GM12878 (cell line): ENCODE results near the gene PRKCE. TPM values are rescaled to one million over a fixed set of nuclear protein-coding genes. Genes with fewer than 3 reads are reported as not detected.

ENCODE experiments used
- ATAC-seq: fragments of 200-7000 bp; cut with Tn5 transposase; 3 replicates; pipeline ENCODE4 v1.9.1; 2020; ENCODE audit warnings: mild to moderate bottlenecking, moderate library complexity
- BruUV-seq: library from RNA; stranded (reverse); fragments of 400-500 nt; replicated peaks from 2 replicates; lab custom pipeline; 2021; lab: Mats Ljungman, UMichigan
- CTCF ChIA-PET: fragments of 300-600 bp; sonication (Branson Sonifier 250); formaldehyde crosslinking; extraction: SDS; loops from one replicate; lab custom pipeline; 2021; ENCODE audit warnings: inconsistent platforms; lab: Yijun Ruan, JAX
- POLR2A ChIA-PET: fragments of 350-600 bp; formaldehyde crosslinking; extraction: SDS; loops from one replicate; lab custom pipeline; 2021; ENCODE audit warnings: inconsistent platforms; lab: Charles Lee
- RAD21 ChIA-PET: fragments of 300-600 bp; sonication (Branson Sonifier 250); formaldehyde crosslinking; loops from one replicate; lab custom pipeline; 2023; ENCODE audit warnings: antibody characterized with exemption; ENCODE audit not compliant: unreplicated experiment; lab: Charles Lee
- SMC1A ChIA-PET: fragments of 300-600 bp; sonication (Branson Sonifier 250); formaldehyde crosslinking; loops from one replicate; lab custom pipeline; 2023; ENCODE audit not compliant: unreplicated experiment, uncharacterized antibody; lab: Charles Lee
- DNase-seq: peaks from one replicate; pipeline ENCODE4 v3.0.0-alpha.2; 2011; ENCODE audit warnings: low read depth, low spot score
- FAIRE-seq: peaks from 3 replicates; lab custom pipeline; 2011; peaks lifted over from hg19 to GRCh38; lab: Jason Lieb, UNC
- H2AFZ ChIP-seq: 2 replicates; pipeline ENCODE4 v1.6.0; 2011; ENCODE audit warnings: low read depth, low read length, control low read depth; ENCODE audit not compliant: control insufficient read depth
- H3K27ac ChIP-seq: 2 replicates; pipeline ENCODE4 v1.5.1; 2011; ENCODE audit warnings: control low read depth; ENCODE audit not compliant: control insufficient read depth, insufficient read depth
- H3K27me3 ChIP-seq, 2 experiments: replicated peaks in 1 of 2; 2 replicates each; pipeline versions ENCODE4 v1.6.0 to v1.6.1; 2011; ENCODE audit warnings: low read length in 1 of 2; ENCODE audit not compliant: control insufficient read depth in 2 of 2, insufficient read depth in 2 of 2
- H3K36me3 ChIP-seq, 2 experiments: 2 replicates each; pipeline ENCODE4 v1.5.1; 2011; ENCODE audit warnings: low read length in 1 of 2; ENCODE audit not compliant: control insufficient read depth in 2 of 2, insufficient read depth in 2 of 2
- H3K4me1 ChIP-seq: 2 replicates; pipeline ENCODE4 v1.6.1; 2011; ENCODE audit warnings: mild to moderate bottlenecking, low read length, moderate library complexity, mixed read lengths; ENCODE audit not compliant: control insufficient read depth, insufficient read depth
- H3K4me2 ChIP-seq: 2 replicates; pipeline ENCODE4 v1.6.0; 2011; ENCODE audit warnings: control low read depth; ENCODE audit not compliant: control insufficient read depth, insufficient read depth
- H3K4me3 ChIP-seq: fragments of 200-600 bp; sonication (generic); 2 replicates; pipeline ENCODE4 v1.5.1; 2016
- H3K79me2 ChIP-seq: 2 replicates; pipeline ENCODE4 v1.6.0; 2011; ENCODE audit warnings: low read length; ENCODE audit not compliant: control insufficient read depth, insufficient read depth
- H3K9ac ChIP-seq: 2 replicates; pipeline ENCODE4 v1.8.0; 2011; ENCODE audit warnings: low read length, control low read depth, mixed read lengths; ENCODE audit not compliant: control insufficient read depth, insufficient read depth
- H3K9me3 ChIP-seq: replicated peaks from 3 replicates; pipeline ENCODE4 v1.5.1; 2011; ENCODE audit warnings: mild to moderate bottlenecking, low read length; ENCODE audit not compliant: control insufficient read depth, insufficient read depth
- H4K20me1 ChIP-seq: 2 replicates; pipeline ENCODE4 v1.6.0; 2011; ENCODE audit not compliant: control insufficient read depth, insufficient read depth
- BCL11A ChIP-seq: IDR thresholded peaks from 2 replicates; pipeline ENCODE4 v1.6.1; 2011; ENCODE audit warnings: low read depth, low read length
- BMI1 ChIP-seq: fragments of 450-650 bp; IDR thresholded peaks from 2 replicates; pipeline ENCODE4 v1.6.1; 2016; ENCODE audit warnings: mild to moderate bottlenecking, moderate library complexity, borderline replicate concordance
- CEBPB ChIP-seq, 2 experiments: fragments of 150-350 bp in 1 of 2; IDR thresholded peaks; 2 replicates each; pipeline ENCODE4 v1.6.1; 2012 to 2014; ENCODE audit warnings: low read depth in 2 of 2, low read length in 2 of 2, borderline replicate concordance in 1 of 2, inconsistent platforms in 1 of 2
- CHD4 ChIP-seq: fragments of 200-600 bp; sonication (generic); IDR thresholded peaks from 2 replicates; pipeline ENCODE4 v1.6.1; 2016; ENCODE audit warnings: mild to moderate bottlenecking
- CREB1 ChIP-seq: IDR thresholded peaks from 2 replicates; pipeline ENCODE4 v1.6.1; 2012; ENCODE audit warnings: low read depth, mild to moderate bottlenecking, inconsistent platforms
- CREM ChIP-seq: IDR thresholded peaks from 2 replicates; pipeline ENCODE4 v1.6.1; 2014; ENCODE audit warnings: antibody characterized with exemption, low read depth
- JUND ChIP-seq: IDR thresholded peaks from 2 replicates; pipeline ENCODE4 v1.6.1; 2012; ENCODE audit warnings: low read depth, mild to moderate bottlenecking, low read length, improper control_type of control experiment, moderate library complexity
- NR2F1 ChIP-seq: fragments of 450-650 bp; conservative IDR thresholded peaks from 2 replicates; pipeline ENCODE4 v1.6.1; 2017; ENCODE audit warnings: mild to moderate bottlenecking
- SREBF1 ChIP-seq: IDR thresholded peaks from 2 replicates; pipeline ENCODE4 v1.6.1; 2012; ENCODE audit warnings: mild to moderate bottlenecking, low read length
- SRF ChIP-seq, 2 experiments: IDR thresholded peaks; 2 replicates each; pipeline ENCODE4 v1.6.1; 2011; ENCODE audit warnings: low read depth in 2 of 2, low read length in 2 of 2, mild to moderate bottlenecking in 1 of 2, moderate library complexity in 1 of 2
- STAT1 ChIP-seq: fragments of 450-650 bp; conservative IDR thresholded peaks from 2 replicates; pipeline ENCODE4 v1.6.1; 2014; ENCODE audit warnings: antibody characterized with exemption, mild to moderate bottlenecking
- YBX1 ChIP-seq: fragments of 450-650 bp; IDR thresholded peaks from 2 replicates; pipeline ENCODE4 v1.6.1; 2016; ENCODE audit warnings: antibody characterized with exemption
- WGBS: methylation state at CpG from one replicate; pipeline ENCODE4 v1.1.6; 2016; ENCODE audit warnings: low lambda C conversion rate; ENCODE audit not compliant: insufficient replicate concordance, insufficient coverage; ENCODE audit errors: missing lambda C conversion rate; 5-methylcytosine and 5-hydroxymethylcytosine counted together
- in situ Hi-C: fragments of 300-500 bp; cut with MboI; formaldehyde crosslinking; loops from 9 replicates; pipeline ENCODE4 v1.14.3; 2018; ENCODE audit warnings: mixed read lengths
- intact Hi-C: fragments of 100-400 bp; cut with micrococcal nuclease; formaldehyde crosslinking; loops from one replicate; pipeline ENCODE4 v1.14.2; 2022; ENCODE audit not compliant: unreplicated experiment
- polyA plus RNA-seq, 11 experiments: library from polyadenylated mRNA; depleted of rRNA in 4 of 11; unstranded in 6 of 11; stranded (reverse) in 5 of 11; fragments of >200 nt; fragmentation: Nextera tagmentation in 4 of 11; fragmentation: Illumina TruSeq in 1 of 11; extraction: Ambion mirVana in 4 of 11; extraction: Trizol in 1 of 11; gene quantifications; 1 replicate in 1 of 11; 2 replicates in 10 of 11; pipeline versions ENCODE4 v1.2.1 to v1.2.3, GENCODE V29; 2011 to 2016; ENCODE audit warnings: inconsistent platforms in 2 of 11, missing spikeins in 2 of 11, low read depth in 1 of 11
- total RNA-seq, 4 experiments: library from RNA; depleted of rRNA in 3 of 4; stranded (reverse); fragments of >200 nt in 3 of 4; fragmentation: Illumina TruSeq in 1 of 4; extraction: Trizol in 1 of 4; gene quantifications; 2 replicates each; pipeline versions ENCODE4 v1.2.1 to v1.2.3, GENCODE V29; 2013 to 2021
- TF ChIP-seq, protein P1 (sequence below): fragments of 450-650 bp; IDR thresholded peaks from 2 replicates; pipeline ENCODE4 v1.6.1; 2017; ENCODE audit warnings: mild to moderate bottlenecking, moderate library complexity
- TF ChIP-seq, protein P2 (sequence below): fragments of 450-650 bp; IDR thresholded peaks from 2 replicates; pipeline ENCODE4 v1.6.1; 2016; ENCODE audit warnings: mild to moderate bottlenecking

PRKCE gene
- total and polyA plus RNA-seq, 10 of the 15 experiments (the other 5 are each of a cell fraction or from before 2014, with no cell fraction given): 2.6 to 28.2 (median 11.3) TPM

DNA sequence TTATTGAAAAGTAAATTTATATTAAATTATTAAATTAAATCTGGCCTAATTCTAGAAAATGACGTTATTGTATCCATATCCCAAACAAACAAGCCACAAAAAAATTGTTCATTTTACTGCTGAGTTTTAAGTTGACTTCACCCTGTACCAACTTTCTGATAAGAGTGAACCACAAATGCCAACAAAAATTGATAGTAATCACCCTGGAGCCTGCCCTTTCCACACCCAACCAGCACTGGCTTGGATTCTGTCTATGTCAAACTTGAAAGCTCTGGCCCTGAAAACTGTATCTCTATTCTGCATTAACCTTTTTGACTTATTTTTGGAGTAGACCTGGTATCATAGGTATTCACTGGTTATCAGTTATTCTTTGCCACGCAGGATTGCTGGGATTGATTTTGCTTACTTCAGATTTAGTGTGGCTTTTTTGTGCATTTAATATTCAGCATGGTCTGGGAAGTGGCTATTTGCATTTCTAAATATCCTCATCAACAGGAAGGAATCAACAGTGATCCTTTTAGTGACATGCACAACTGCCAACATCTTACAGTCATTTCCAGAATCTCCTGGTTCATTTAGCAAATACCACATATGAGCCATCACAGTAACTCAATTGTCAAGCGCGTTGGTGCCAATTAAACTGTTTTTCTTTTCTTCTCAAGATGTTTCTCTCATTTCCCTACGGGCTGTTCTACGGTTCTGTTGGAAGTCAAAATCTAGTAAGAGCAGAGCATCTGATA lies 29.0 kb upstream of the PRKCE start:
- ChIA-PET SMC1A (no interaction called here), RAD21 (no interaction called here), POLR2A (no interaction called here), CTCF (no interaction called here)
- Histone ChIP-seq H3K9ac (no peak overlapping the region), H3K27ac (no peak overlapping the region), H2AFZ (no peak overlapping the region), H3K4me1 (no peaks in the 10 kb centered on the region), H4K20me1 (no peaks in the 10 kb centered on the region), H3K4me2 (no peak overlapping the region), H3K4me3 (no peak overlapping the region), H3K79me2 (no peaks in the 10 kb centered on the region), H3K36me3 (no peaks in the 10 kb centered on the region), H3K27me3 (peaks cover 0 to 3% of the 10 kb centered on the region in 2 experiments; a peak in 1 of 4 replicates), H3K9me3 (no peaks in the 10 kb centered on the region)
- 26% methylated on average over 6 of the region's 6 CpGs for WGBS
- BruUV-seq: no TSS peak
- DNase-seq: no peak
- intact Hi-C loops: no loop called here
- TF ChIP-seq SREBF1 (no peak), YBX1 (no peak), CEBPB (IDR thresholded peaks at IDR 0.05; ENCODE audit: borderline replicate concordance in 1 of 2, low read depth in 2 of 2, low read length in 2 of 2) (no peak), BCL11A (0 out of 2 replicates have a peak, but pooled peaks have one; percentile 27)
- in situ Hi-C loops: no loop called here
- peak; percentile 47; the same call in 2 of the 3 replicates for ATAC-seq
- FAIRE-seq: no peak

DNA sequence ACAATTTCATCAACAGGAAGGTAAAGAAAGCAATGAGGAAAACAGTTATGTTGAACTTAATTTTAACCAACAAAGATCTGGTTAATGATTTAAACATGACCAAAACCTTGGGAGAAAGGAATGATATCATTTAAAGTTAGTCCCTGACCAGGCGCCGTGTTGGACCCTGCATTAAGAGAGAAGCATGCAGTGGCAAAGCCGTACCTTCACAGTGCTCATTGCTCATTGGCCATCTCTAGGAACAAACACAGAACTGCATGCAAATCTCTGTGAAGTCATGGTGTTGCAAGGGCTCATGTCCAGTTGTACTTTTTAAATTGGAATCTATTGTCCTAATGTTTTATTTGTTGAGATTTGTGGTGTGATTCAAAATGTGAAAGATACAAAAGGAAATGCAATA lies 28.4 kb upstream of the PRKCE start:
- SMC1A ChIA-PET: no interaction called here
- H3K4me2 ChIP-seq: no peak overlapping the region
- ATAC-seq (peak; percentile 54), FAIRE-seq (no peak), DNase-seq (no peak)
- BruUV-seq: no TSS peak
- no peaks in the 10 kb centered on the region for H3K79me2 ChIP-seq
- H3K27ac ChIP-seq: no peak overlapping the region
- intact Hi-C loops (no loop called here), in situ Hi-C loops (no loop called here)
- CTCF ChIA-PET: no interaction called here
- no peaks in the 10 kb centered on the region for H3K9me3 ChIP-seq
- no peaks in the 10 kb centered on the region for H4K20me1 ChIP-seq
- RAD21 ChIA-PET: no interaction called here
- 73% methylated on average over 3 of the region's 3 CpGs for WGBS
- POLR2A ChIA-PET: no interaction called here
- no peak overlapping the region for H3K4me3 ChIP-seq
- no peaks in the 10 kb centered on the region for H3K4me1 ChIP-seq
- H3K9ac ChIP-seq: no peak overlapping the region
- no peak overlapping the region for H2AFZ ChIP-seq
- H3K36me3 ChIP-seq: no peaks in the 10 kb centered on the region
- peaks cover 0 to 3% of the 10 kb centered on the region in 2 experiments; a peak in 1 of 4 replicates for H3K27me3 ChIP-seq
- TF ChIP-seq, protein P1, sequence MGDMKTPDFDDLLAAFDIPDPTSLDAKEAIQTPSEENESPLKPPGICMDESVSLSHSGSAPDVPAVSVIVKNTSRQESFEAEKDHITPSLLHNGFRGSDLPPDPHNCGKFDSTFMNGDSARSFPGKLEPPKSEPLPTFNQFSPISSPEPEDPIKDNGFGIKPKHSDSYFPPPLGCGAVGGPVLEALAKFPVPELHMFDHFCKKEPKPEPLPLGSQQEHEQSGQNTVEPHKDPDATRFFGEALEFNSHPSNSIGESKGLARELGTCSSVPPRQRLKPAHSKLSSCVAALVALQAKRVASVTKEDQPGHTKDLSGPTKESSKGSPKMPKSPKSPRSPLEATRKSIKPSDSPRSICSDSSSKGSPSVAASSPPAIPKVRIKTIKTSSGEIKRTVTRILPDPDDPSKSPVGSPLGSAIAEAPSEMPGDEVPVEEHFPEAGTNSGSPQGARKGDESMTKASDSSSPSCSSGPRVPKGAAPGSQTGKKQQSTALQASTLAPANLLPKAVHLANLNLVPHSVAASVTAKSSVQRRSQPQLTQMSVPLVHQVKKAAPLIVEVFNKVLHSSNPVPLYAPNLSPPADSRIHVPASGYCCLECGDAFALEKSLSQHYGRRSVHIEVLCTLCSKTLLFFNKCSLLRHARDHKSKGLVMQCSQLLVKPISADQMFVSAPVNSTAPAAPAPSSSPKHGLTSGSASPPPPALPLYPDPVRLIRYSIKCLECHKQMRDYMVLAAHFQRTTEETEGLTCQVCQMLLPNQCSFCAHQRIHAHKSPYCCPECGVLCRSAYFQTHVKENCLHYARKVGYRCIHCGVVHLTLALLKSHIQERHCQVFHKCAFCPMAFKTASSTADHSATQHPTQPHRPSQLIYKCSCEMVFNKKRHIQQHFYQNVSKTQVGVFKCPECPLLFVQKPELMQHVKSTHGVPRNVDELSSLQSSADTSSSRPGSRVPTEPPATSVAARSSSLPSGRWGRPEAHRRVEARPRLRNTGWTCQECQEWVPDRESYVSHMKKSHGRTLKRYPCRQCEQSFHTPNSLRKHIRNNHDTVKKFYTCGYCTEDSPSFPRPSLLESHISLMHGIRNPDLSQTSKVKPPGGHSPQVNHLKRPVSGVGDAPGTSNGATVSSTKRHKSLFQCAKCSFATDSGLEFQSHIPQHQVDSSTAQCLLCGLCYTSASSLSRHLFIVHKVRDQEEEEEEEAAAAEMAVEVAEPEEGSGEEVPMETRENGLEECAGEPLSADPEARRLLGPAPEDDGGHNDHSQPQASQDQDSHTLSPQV: no peak
- TF ChIP-seq CREM (no peak), NR2F1 (no peak), JUND (no peak), CHD4 (no peak), SRF (IDR thresholded peaks at IDR 0.05; ENCODE audit: low read depth in 2 of 2, low read length in 2 of 2) (no peak), STAT1 (no peak), CREB1 (no peak), BMI1 (no peak)
- TF ChIP-seq, protein P2, sequence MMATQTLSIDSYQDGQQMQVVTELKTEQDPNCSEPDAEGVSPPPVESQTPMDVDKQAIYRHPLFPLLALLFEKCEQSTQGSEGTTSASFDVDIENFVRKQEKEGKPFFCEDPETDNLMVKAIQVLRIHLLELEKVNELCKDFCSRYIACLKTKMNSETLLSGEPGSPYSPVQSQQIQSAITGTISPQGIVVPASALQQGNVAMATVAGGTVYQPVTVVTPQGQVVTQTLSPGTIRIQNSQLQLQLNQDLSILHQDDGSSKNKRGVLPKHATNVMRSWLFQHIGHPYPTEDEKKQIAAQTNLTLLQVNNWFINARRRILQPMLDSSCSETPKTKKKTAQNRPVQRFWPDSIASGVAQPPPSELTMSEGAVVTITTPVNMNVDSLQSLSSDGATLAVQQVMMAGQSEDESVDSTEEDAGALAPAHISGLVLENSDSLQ: no peak
